Hematopoietic multipotent progenitor cell treated with erythropoietin and hydrocortisone succinate and interleukin-3 and kit ligand, for 6 days (in vitro differentiated cells): ENCODE measurements around the gene HSF4.

Experiments used
- DNase-seq: peaks from one replicate; pipeline ENCODE4 v3.0.0-alpha.2; 2015

HSF4 gene

GRCh38 chr16:67204076-67204475, 39.5 kb downstream of the HSF4 start:
- no peak for DNase-seq

GRCh38 chr16:67206129-67206837, 41.7 kb downstream of the HSF4 start:
- DNase-seq, result no peak

GRCh38 chr16:67206838-67207248, 42.3 kb downstream of the HSF4 start:
- DNase-seq, result no peak

- DNase-seq, result peak; percentile 36
Measured at GRCh38 chr16:67207249-67208091, 42.9 kb downstream of the HSF4 start.

- DNase-seq, result no peak
Measured at GRCh38 chr16:67208154-67208896, 43.8 kb downstream of the HSF4 start.

- DNase-seq, result no peak
Measured at GRCh38 chr16:67209565-67209964, 45.0 kb downstream of the HSF4 start.

GRCh38 chr16:67210069-67210937, 45.8 kb downstream of the HSF4 start:
- no peak for DNase-seq

GRCh38 chr16:67211674-67212073, 47.1 kb downstream of the HSF4 start:
- DNase-seq, result no peak

- DNase-seq, result no peak
Measured at GRCh38 chr16:67212766-67213165, 48.2 kb downstream of the HSF4 start.

GRCh38 chr16:67213197-67214019, 48.9 kb downstream of the HSF4 start:
- DNase-seq, result no peak

- DNase-seq, result no peak
Measured at GRCh38 chr16:67215706-67216105, 51.2 kb downstream of the HSF4 start.

- peak; percentile 94 for DNase-seq
Measured at GRCh38 chr16:67216612-67217490, 52.3 kb downstream of the HSF4 start.
